Measurements from ENCODE around the gene METTL13.

DNA sequence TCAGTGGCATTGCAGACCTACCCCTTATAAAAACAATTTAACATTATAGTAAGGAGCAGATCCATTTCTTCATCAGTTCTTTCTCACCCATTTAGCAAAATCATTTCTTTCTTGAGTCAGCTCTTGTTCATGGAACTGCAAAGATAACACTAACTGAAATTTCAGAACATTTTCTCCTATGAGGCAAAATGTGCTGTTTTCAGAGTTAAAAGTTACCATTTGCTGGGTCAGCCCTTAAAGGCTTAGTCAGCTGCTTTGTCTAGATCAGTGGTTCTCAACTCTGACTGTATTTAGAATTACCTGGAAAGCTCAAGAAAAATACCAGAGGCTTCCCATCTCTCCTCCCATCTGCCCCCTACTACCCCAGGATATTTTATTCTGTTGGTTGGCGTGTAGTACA is 12.2 kb downstream of the METTL13 start:
- no peak for TF ChIP-seq POLR2A (IDR thresholded peaks at IDR 0.05)
- TF ChIP-seq CTCF (IDR thresholded peaks at IDR 0.05), result no peak

Data from Peyer's patch (tissue), 4 donors.